Hepatocyte (in vitro differentiated cells): ENCODE measurements around the gene SLC4A1AP.

Experiments used
- CTCF ChIP-seq: fragments of 200-600 bp; sonication (generic); IDR thresholded peaks from 2 replicates; pipeline ENCODE4 v1.5.1; 2016; ENCODE audit warnings: antibody characterized with exemption, mild to moderate bottlenecking; ENCODE audit not compliant: poor library complexity
- EZH2phosphoT487 ChIP-seq: fragments of 200-600 bp; sonication (generic); IDR thresholded peaks from one replicate; pipeline ENCODE4 v1.6.1; 2018; ENCODE audit warnings: antibody characterized with exemption, mild to moderate bottlenecking, low read depth, moderate library complexity; ENCODE audit not compliant: unreplicated experiment, severe bottlenecking

GRCh38 chr2:27712522-27712921, 48.8 kb downstream of the SLC4A1AP start:
- TF ChIP-seq CTCF, result no peak
- no peak for TF ChIP-seq EZH2phosphoT487
